GM18511 (cell line): ENCODE measurements around the gene LHFPL5.

Source experiments
- ATAC-seq: cut with Tn5 transposase; IDR thresholded peaks from one replicate; pipeline ENCODE4 v1.9.1; 2021; ENCODE audit warnings: mild to moderate bottlenecking, moderate library complexity; ENCODE audit not compliant: unreplicated experiment

The LHFPL5 gene

GRCh38 chr6:35804996-35805736 lies at the start of gene LHFPL5:
Gene LHFPL5, plus strand, starts transcription at chr6:35805352. Its CDS starts 319 bp downstream, at chr6:35805671.
- no peak for ATAC-seq

GRCh38 chr6:35757456-35758123 lies 47.6 kb upstream of the LHFPL5 start:
- ATAC-seq: no peak

- no peak for ATAC-seq
Measured at GRCh38 chr6:35759426-35759825, 45.7 kb upstream of the LHFPL5 start.

- ATAC-seq: no peak
Measured at GRCh38 chr6:35765739-35766138, 39.4 kb upstream of the LHFPL5 start.

GRCh38 chr6:35769211-35769610 lies 35.9 kb upstream of the LHFPL5 start:
- no peak for ATAC-seq

- no peak for ATAC-seq
Measured at GRCh38 chr6:35771343-35771627, 33.9 kb upstream of the LHFPL5 start.

- no peak for ATAC-seq
Measured at GRCh38 chr6:35774116-35774794, 30.9 kb upstream of the LHFPL5 start.

- no peak for ATAC-seq
Measured at GRCh38 chr6:35775031-35775430, 30.1 kb upstream of the LHFPL5 start.

GRCh38 chr6:35776364-35777215 lies 28.6 kb upstream of the LHFPL5 start, which contains the start of gene CLPSL2:
Gene CLPSL2, plus strand, starts transcription at chr6:35776598. Its CDS starts 21 bp downstream, at chr6:35776619.
- ATAC-seq: no peak

- no peak for ATAC-seq
Measured at GRCh38 chr6:35777356-35778102, 27.6 kb upstream of the LHFPL5 start.

- no peak for ATAC-seq
Measured at GRCh38 chr6:35778437-35778836, 26.7 kb upstream of the LHFPL5 start.

GRCh38 chr6:35780719-35781118 lies 24.4 kb upstream of the LHFPL5 start, which contains the start of gene CLPSL1:
Gene CLPSL1, plus strand, starts transcription at chr6:35781019. Its CDS starts 92 bp downstream, at chr6:35781111.
- no peak for ATAC-seq

GRCh38 chr6:35781290-35781689 lies 23.9 kb upstream of the LHFPL5 start:
- ATAC-seq: no peak

GRCh38 chr6:35782424-35782823 lies 22.7 kb upstream of the LHFPL5 start:
- no peak for ATAC-seq

GRCh38 chr6:35784200-35784599 lies 21.0 kb upstream of the LHFPL5 start:
- no peak for ATAC-seq

- no peak for ATAC-seq
Measured at GRCh38 chr6:35786272-35786671, 18.9 kb upstream of the LHFPL5 start.

GRCh38 chr6:35786810-35787209 lies 18.3 kb upstream of the LHFPL5 start:
- no peak for ATAC-seq

- no peak for ATAC-seq
Measured at GRCh38 chr6:35787266-35788218, 17.6 kb upstream of the LHFPL5 start.

- ATAC-seq: no peak
Measured at GRCh38 chr6:35788423-35788982, 16.6 kb upstream of the LHFPL5 start.
